GM18873 (cell line): ENCODE results near the gene TEX2.
"Not testable (repeated sequence)": the region's sequence is repeated elsewhere in the genome, so short reads cannot be mapped to it uniquely, and the experiment has no call there.

ENCODE experiments used
- ATAC-seq: cut with Tn5 transposase; IDR thresholded peaks from one replicate; pipeline ENCODE4 v1.9.1; 2021; ENCODE audit warnings: mild to moderate bottlenecking, moderate library complexity, moderate number of reproducible peaks; ENCODE audit not compliant: unreplicated experiment, low FRiP score

TEX2 gene

GRCh38 chr17:64187093-64187895, 75.8 kb downstream of the TEX2 start:
- no peak for ATAC-seq

- ATAC-seq: no peak
Observed at GRCh38 chr17:64186171-64187092, 76.6 kb downstream of the TEX2 start.

DNA sequence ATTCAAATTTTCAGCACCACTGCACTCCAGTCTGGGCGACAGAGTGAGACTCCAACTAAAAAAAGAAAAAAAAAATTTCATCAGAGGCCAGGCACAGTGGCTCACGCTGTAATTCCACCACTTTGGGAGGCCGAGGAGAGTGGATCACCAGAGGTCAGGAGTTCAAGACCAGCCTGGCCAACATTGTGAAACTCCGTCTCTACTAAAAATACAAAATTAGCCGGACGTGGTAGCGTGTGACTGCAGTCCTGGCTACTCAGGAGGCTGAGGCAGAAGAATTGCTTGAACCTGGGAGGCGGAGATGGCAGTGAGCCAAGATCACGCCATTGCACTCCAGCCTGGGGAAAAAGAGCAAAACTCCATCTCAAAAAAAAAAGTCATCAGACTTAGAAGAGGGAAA, 77.5 kb downstream of the TEX2 start:
- ATAC-seq: not testable (repeated sequence)

GRCh38 chr17:64185101-64185500, 78.0 kb downstream of the TEX2 start:
- no peak for ATAC-seq

DNA sequence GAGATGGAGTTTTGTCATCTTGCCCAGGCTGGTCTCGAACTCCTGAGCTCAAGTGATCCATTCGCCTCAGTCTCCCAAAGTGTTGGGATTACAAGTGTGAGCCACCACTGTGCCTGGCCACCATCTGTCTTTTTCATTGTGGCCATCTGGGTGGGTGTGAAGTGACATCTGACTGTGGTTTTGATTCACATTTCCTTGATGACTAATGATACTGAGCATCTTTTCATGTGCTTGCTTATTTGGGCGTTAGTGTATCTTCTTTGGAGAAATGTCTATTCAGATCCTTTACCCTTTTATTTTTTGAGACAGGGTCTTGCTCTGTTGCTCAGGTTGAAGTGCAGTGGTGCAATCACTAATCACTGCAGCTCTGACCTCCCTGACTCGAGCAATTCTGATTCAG, 79.2 kb downstream of the TEX2 start:
- ATAC-seq: no peak

DNA sequence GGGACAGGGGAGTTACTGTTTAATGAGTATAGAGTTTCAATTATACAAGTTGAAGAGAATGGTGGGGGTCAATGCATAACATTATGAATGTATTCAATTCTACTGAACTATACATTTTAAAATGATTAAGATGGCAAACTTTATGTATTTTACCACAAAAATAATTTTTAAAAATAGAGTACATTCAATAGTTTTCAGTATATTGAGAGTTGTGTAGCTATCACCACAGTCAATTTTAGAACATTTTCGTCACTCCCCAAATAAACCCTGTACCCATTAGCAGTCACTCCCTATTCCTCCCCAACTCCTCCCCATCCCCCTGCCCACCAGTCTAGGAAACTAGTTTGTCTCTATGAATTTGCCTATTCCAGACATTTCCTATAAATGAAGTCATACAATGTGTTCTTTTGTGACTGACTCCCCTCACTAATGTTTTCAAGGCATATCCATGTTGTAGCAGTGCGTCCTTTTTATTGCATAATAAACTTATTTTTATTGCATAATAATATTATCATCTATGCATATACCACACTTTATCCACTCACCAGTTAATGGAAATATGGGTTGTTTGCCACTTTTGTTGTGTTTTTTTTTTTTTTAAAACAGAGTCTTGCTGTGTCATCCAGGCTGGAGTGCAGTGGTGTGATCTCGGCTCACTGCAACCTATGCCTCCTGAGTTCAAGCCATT, 80.6 kb downstream of the TEX2 start:
- no peak for ATAC-seq

DNA sequence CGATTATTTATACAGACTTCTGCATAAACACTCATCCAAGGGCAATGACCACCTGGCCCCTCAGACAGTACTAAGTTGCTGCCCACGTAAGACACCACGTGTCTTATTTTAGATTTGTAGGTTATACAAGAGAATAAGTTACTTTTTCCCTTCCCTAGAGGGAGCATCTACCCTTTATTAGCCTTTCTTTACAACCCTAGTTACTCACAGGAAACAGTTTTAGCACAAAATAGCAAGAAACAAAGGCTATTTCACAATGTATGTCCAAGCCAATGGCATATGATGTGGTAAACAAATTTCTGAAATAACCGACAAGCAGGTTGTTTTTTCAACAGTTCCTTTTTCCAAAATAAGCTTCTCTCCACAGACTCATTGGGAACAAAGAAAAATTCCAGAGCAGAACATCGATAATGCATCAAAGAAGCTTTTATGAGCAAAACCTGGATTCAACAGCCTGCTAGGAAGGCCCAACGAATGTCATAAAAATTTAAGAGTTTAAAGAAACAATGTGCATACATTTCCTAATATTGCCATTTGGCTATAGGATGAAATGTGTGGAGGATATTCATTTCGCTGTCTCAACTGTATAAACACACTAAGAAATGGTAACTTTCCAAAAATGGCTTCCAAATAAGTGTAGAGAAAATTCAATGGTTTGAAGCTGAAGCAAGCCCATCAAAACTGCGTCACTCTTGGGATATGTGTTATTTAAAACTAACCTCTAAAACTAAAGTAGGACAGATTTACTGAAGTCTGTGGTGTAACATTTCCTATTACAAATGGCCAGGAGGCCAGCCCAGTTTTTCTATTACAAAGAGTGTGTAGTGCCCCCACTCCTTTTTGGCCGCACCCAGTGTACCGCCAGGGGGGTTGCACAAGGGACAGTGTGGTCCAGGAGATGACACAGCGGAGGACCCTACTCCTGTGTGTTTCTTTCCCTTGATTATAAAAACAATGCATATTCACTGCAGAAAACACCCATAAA, 82.7 kb downstream of the TEX2 start:
- no peak for ATAC-seq

DNA sequence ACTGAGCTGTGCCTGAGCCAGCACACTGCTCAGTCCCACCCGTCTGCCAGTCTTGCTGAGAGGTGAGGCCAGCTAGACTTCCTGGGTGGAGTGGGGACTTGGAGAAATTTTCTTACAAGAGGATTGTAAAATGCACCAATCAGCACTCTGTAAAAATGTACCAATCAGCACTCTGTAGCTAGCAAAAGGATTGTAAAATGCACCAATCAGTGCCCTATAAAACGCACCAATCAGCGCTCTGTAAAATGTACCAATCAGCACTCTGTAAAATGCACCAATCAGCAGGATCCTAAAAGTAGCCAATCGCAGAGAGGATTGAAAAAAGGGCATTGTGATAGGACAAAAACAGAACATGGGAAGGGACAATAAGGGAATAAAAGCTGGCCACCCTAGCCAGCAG, 84.0 kb downstream of the TEX2 start:
- not testable (repeated sequence) for ATAC-seq

DNA sequence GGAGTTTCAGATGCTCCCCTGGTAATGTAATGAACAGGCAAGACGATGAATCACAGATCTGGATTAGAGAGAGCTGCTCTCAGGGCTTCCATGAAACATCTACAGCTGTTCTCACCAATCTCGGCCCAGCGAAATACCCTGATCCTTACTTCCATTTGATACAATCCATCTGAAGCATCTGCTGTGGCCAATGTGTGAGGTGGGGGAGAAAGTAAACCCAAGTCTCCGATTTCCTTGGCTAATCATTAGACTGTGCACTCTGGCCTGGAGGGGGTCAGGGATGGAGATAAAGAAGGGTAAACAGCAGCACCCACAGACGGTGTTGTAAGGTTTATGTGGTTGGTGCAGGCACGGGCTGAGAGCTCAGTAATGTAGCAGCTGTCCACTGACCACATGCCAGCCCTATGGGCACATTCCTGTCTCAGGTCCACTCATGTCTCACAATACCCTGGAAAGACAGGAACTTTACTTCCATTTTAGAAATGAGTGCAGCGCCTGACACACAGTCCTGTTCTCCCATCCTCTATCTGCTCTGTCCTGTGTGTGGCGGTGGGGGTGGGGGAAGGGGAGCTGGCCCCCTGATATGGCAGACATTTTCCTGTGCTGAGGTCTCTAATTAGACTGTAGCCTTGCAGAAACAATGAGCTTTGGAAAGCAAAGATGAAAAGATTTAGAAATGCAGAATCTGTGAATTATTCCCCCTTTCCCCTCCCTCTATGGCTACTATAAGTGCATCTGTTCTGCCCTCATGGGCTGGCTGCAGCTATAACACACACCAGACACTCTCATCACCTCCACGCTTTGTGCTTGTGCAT, 84.8 kb downstream of the TEX2 start:
- ATAC-seq: no peak

- no peak for ATAC-seq
Observed at GRCh38 chr17:64177311-64178010, 85.6 kb downstream of the TEX2 start.

- no peak for ATAC-seq
Observed at GRCh38 chr17:64176556-64176955, 86.5 kb downstream of the TEX2 start.

DNA sequence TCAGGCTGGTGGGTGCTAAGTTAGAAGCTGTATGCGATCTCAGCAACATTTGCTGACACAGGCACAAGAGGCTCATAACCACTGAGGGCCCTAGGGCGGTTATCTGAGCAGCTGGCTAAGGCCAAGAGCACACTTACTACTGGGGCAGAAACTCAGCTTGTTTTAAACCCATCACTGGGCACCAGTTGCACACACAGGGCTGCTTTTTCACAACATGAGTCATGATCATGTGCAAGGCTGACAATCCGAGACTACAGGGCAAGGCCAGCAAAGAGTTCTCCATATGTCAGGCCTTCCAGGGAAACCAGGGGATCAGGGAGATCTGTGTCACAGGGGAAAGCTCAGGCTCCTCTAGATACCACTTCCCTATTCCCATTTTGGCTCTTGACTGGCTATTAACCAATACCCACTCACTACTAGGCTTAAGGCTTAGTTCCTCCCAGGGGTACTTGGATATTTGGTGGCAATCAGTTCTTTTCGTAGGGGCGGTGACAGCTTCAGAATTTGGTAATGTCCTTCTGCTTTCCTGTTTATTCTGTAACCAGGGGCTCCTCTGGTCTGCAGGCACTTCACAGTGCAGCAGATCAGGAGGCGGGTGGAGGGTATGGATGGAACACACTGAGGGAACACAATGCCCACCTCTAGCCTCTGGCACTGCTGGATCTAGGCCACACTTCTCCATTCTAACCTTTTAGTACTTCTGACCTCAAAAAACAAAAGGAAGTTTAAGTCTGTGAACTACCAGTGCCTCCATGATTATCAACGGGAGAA, 88.2 kb downstream of the TEX2 start:
- no peak for ATAC-seq

DNA sequence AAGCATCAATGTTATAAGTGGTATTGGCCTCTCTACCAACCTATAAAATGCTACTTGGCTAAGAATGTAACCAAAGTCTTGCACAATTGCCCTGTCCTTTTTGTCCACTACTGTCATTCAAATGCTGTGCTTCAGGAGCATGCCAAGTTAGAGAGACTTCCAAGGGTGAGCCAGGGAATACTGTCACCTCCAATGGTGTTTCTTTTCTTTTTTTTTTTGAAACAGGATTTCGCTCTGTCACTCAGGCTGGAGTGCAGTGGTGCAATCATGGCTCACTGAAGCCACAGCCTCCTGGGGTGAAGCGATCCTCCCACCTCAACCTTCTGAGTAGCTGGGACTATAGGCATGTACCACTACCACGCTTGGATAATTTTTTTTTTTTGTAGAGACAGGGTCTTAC, 89.4 kb downstream of the TEX2 start:
- no peak for ATAC-seq

GRCh38 chr17:64172510-64172909, 90.5 kb downstream of the TEX2 start:
- ATAC-seq: no peak

- no peak for ATAC-seq
Observed at GRCh38 chr17:64171041-64171440, 92.0 kb downstream of the TEX2 start.

GRCh38 chr17:64170286-64170685, 92.8 kb downstream of the TEX2 start:
- no peak for ATAC-seq

DNA sequence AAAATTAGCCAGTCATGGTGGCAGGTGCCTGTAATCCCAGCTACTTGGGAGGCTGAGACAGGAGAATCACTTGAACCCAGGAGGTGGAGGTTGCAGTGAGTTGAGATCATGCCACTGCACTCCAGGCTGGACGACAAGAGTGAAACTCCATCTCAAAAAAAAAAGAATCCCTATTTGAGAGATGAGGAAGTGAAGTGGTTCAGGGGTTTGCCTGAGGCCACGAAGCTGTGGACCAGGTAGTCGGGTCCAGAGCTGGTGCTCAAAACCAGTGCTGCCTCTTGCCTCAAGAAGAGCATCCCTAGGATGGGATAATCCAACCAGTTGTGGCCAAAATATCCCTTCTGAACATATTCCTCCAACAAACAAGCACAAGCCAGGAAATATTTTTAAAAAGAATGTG, 95.4 kb downstream of the TEX2 start:
- not testable (repeated sequence) for ATAC-seq

DNA sequence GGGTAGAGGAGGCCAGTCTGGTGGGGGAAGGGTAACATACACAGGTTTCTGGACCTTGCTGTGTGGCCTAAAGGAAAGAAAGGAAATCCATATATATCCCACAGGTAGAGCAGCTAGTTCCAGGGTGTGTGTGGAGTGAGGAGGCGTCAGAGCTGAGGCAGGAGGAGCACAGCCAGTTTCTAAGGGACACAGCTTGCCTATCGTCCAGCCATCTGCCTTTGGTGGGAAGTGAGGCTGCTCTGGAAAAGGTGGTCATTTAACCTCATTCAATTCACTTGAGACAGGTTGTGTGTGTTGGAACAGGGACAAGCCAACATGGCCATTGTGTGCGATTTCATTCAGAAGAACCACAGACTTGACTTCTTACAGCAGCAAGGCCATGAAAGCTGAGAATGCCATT, 96.2 kb downstream of the TEX2 start:
- ATAC-seq: no peak
